ENCODE results near the gene LRRC75A. TPM values are rescaled to one million over a fixed set of nuclear protein-coding genes. Genes with fewer than 3 reads are reported as not detected.

The LRRC75A gene
- total and polyA plus RNA-seq, 2 donors (not counting 1 experiment from before 2014, with no cell fraction given), result 0.64 to 3.1 TPM

DNA sequence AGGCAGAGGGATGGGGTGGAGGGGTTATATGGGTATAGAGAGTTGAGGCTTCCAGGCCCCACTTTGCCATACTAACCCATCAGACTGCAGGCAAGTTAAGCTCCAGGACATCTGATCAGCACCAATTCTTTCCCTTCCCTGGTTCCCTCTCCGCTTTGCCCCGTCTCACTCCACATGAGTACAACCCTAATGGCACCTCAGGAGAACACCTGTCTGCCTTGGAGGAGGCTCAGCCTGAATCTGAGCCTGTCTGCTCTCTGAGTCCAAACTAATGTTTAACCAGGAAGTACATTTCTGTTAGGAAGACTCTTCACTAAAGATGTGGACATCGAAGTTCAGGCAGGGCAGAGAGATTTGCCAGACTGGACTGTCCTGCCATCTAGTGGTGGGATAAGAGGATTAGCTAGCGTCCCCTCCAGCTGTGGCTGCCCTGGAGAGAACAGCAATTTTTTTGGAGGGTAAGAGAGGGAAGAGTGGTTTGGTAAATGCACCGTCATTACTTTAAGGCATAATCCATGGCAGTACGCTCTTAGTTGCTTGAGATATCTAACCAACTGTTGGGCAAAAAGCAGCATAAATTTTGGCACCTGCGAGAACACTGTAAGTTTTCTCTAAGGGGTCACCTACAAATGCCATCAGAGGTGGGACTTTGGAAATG is 29.2 kb upstream of the LRRC75A start:
- Histone ChIP-seq H3K36me3 (ENCODE audit: control insufficient read depth, insufficient read depth, low read length) (no peaks in the 10 kb centered on the region), H3K9me3 (ENCODE audit: control insufficient read depth, insufficient read depth, low read depth, low read length) (no peaks in the 10 kb centered on the region), H3K4me1 (ENCODE audit: control insufficient read depth, extremely low read depth, insufficient read depth, low read length) (peaks cover 9% of the 10 kb centered on the region), H3K27me3 (ENCODE audit: control insufficient read depth, insufficient read depth, low read length) (no peaks in the 10 kb centered on the region), H3K4me3 (replicated peaks in 1 of 4; ENCODE audit: control extremely low read depth in 1 of 4, insufficient read depth in 1 of 4, low read depth in 3 of 4, low read length in 4 of 4) (no peak overlapping the region), H3K9ac (ENCODE audit: insufficient read depth, low read length) (no peak overlapping the region), H3K27ac (ENCODE audit: insufficient read depth, low read length) (no peak overlapping the region), H3K4me2 (ENCODE audit: extremely low read depth, insufficient read depth, low read length) (no peak overlapping the region), H2AFZ (ENCODE audit: low read length) (peak overlapping the region; percentile 97), H4K20me1 (ENCODE audit: control insufficient read depth, extremely low read depth, insufficient read depth, low read length) (no peaks in the 10 kb centered on the region), H3K79me2 (ENCODE audit: control insufficient read depth, insufficient read depth, low read length) (no peaks in the 10 kb centered on the region)
- TF ChIP-seq EZH2 (IDR thresholded peaks at IDR 0.05; ENCODE audit: low read length, missing control alignments), result no peak
- TF ChIP-seq, protein P1, sequence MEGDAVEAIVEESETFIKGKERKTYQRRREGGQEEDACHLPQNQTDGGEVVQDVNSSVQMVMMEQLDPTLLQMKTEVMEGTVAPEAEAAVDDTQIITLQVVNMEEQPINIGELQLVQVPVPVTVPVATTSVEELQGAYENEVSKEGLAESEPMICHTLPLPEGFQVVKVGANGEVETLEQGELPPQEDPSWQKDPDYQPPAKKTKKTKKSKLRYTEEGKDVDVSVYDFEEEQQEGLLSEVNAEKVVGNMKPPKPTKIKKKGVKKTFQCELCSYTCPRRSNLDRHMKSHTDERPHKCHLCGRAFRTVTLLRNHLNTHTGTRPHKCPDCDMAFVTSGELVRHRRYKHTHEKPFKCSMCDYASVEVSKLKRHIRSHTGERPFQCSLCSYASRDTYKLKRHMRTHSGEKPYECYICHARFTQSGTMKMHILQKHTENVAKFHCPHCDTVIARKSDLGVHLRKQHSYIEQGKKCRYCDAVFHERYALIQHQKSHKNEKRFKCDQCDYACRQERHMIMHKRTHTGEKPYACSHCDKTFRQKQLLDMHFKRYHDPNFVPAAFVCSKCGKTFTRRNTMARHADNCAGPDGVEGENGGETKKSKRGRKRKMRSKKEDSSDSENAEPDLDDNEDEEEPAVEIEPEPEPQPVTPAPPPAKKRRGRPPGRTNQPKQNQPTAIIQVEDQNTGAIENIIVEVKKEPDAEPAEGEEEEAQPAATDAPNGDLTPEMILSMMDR (conservative IDR thresholded peaks at IDR 0.05 in 1 of 2, IDR thresholded peaks at IDR 0.05 in 1 of 2; ENCODE audit: low read depth in 1 of 2, low read length in 2 of 2), result peak; percentile 91 to 93
- DNase-seq (ENCODE audit: low read depth in 2 of 2), result peak; percentile 80 to 94

DNA sequence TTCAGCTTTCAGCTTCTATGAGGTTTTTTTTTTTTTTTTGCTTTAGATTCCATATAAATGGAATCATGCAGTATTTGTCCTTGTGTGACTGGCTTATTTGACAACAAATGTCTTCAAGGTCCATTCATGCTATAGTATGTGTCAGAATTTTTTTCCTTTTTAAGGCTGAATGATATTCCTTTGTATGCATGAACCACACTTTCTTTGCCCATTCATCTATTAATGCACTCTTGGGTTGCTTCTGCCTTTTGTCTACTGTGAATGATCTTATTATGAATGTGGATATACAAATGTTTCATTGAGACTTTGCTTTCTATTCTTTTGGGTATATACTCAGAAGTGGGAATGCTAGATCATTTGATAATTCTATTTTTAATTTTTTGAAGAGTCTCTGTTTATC is 27.0 kb upstream of the LRRC75A start:
- Histone ChIP-seq H3K4me2 (ENCODE audit: extremely low read depth, insufficient read depth, low read length) (no peak overlapping the region), H3K4me3 (replicated peaks in 1 of 4; ENCODE audit: control extremely low read depth in 1 of 4, insufficient read depth in 1 of 4, low read depth in 3 of 4, low read length in 4 of 4) (no peak overlapping the region), H3K4me1 (ENCODE audit: control insufficient read depth, extremely low read depth, insufficient read depth, low read length) (peaks cover 9% of the 10 kb centered on the region), H3K79me2 (ENCODE audit: control insufficient read depth, insufficient read depth, low read length) (no peaks in the 10 kb centered on the region), H3K9ac (ENCODE audit: insufficient read depth, low read length) (no peak overlapping the region), H3K27ac (ENCODE audit: insufficient read depth, low read length) (no peak overlapping the region), H2AFZ (ENCODE audit: low read length) (no peak overlapping the region), H3K36me3 (ENCODE audit: control insufficient read depth, insufficient read depth, low read length) (no peaks in the 10 kb centered on the region), H3K27me3 (ENCODE audit: control insufficient read depth, insufficient read depth, low read length) (no peaks in the 10 kb centered on the region), H3K9me3 (ENCODE audit: control insufficient read depth, insufficient read depth, low read depth, low read length) (no peaks in the 10 kb centered on the region), H4K20me1 (ENCODE audit: control insufficient read depth, extremely low read depth, insufficient read depth, low read length) (no peaks in the 10 kb centered on the region)
- DNase-seq (ENCODE audit: low read depth in 2 of 2), result no peak
- no peak for TF ChIP-seq EZH2 (IDR thresholded peaks at IDR 0.05; ENCODE audit: low read length, missing control alignments)
- TF ChIP-seq, protein P1 (conservative IDR thresholded peaks at IDR 0.05 in 1 of 2, IDR thresholded peaks at IDR 0.05 in 1 of 2; ENCODE audit: low read depth in 1 of 2, low read length in 2 of 2), result no peak

DNA sequence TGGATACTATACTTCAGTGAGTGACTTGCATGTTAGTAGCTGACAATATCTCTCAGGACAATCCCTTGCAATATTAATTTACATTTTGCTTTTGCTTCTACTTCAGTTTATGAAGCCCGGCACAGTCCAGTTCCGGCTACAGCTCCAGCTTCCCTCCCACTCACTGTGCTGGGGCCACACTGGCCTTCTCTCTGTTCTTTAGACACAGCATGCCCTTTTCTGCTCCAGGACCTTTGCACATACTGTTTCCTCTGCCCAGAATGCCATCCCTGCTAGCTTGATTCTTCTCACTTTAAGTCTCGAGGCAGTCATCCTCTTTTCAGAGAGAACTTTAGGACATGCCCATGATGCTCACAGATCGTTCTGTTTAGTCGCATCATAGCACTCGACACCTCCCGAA is 25.5 kb upstream of the LRRC75A start:
- peaks cover 9% of the 10 kb centered on the region for H3K4me1 ChIP-seq (ENCODE audit: control insufficient read depth, extremely low read depth, insufficient read depth, low read length)
- H3K4me2 ChIP-seq (ENCODE audit: extremely low read depth, insufficient read depth, low read length), result no peak overlapping the region
- H3K9ac ChIP-seq (ENCODE audit: insufficient read depth, low read length), result no peak overlapping the region
- H3K4me3 ChIP-seq (replicated peaks in 1 of 4; ENCODE audit: control extremely low read depth in 1 of 4, insufficient read depth in 1 of 4, low read depth in 3 of 4, low read length in 4 of 4), result no peak overlapping the region
- peak overlapping the region; percentile 5 for H2AFZ ChIP-seq (ENCODE audit: low read length)
- no peaks in the 10 kb centered on the region for H3K27me3 ChIP-seq (ENCODE audit: control insufficient read depth, insufficient read depth, low read length)
- H3K36me3 ChIP-seq (ENCODE audit: control insufficient read depth, insufficient read depth, low read length), result no peaks in the 10 kb centered on the region
- no peaks in the 10 kb centered on the region for H4K20me1 ChIP-seq (ENCODE audit: control insufficient read depth, extremely low read depth, insufficient read depth, low read length)
- DNase-seq (ENCODE audit: low read depth in 2 of 2), result no peak
- no peak overlapping the region for H3K27ac ChIP-seq (ENCODE audit: insufficient read depth, low read length)
- no peaks in the 10 kb centered on the region for H3K9me3 ChIP-seq (ENCODE audit: control insufficient read depth, insufficient read depth, low read depth, low read length)
- TF ChIP-seq, protein P1 (conservative IDR thresholded peaks at IDR 0.05 in 1 of 2, IDR thresholded peaks at IDR 0.05 in 1 of 2; ENCODE audit: low read depth in 1 of 2, low read length in 2 of 2), result no peak
- no peak for TF ChIP-seq EZH2 (IDR thresholded peaks at IDR 0.05; ENCODE audit: low read length, missing control alignments)
- H3K79me2 ChIP-seq (ENCODE audit: control insufficient read depth, insufficient read depth, low read length), result no peaks in the 10 kb centered on the region
